B cell (primary cell): Measurements from ENCODE around the gene ZNF507. TPM values are rescaled to one million over a fixed set of nuclear protein-coding genes. Genes with fewer than 3 reads are reported as not detected.

Experiments used
- ATAC-seq: fragments of 200-7000 bp; cut with Tn5 transposase; one replicate; pipeline ENCODE4 v1.10.0; 2021; ENCODE audit warnings: low read depth, mild to moderate bottlenecking, moderate number of reproducible peaks, moderate library complexity
- CTCF ChIA-PET: fragments of 350-600 bp; sonication (Branson Sonifier 250); formaldehyde crosslinking; loops from one replicate; lab custom pipeline; 2021; ENCODE audit warnings: antibody characterized with exemption, inconsistent platforms; lab: Charles Lee
- POLR2A ChIA-PET: fragments of 350-600 bp; sonication (Branson Sonifier 250); formaldehyde crosslinking; loops from one replicate; lab custom pipeline; 2021; ENCODE audit warnings: antibody characterized with exemption; lab: Charles Lee
- DNase-seq: peaks from one replicate; pipeline ENCODE4 v3.0.0; 2013
- H2AFZ ChIP-seq: 2 replicates; pipeline ENCODE4 v1.6.1; 2012; ENCODE audit warnings: mild to moderate bottlenecking, low read depth, low read length; ENCODE audit not compliant: insufficient read depth, poor library complexity, severe bottlenecking
- H3K27ac ChIP-seq, 2 donors: 1 replicate in 1 of 2; 2 replicates in 1 of 2; pipeline ENCODE4 v1.5.1; 2012 to 2013; ENCODE audit warnings: low read length in 2 of 2, mild to moderate bottlenecking in 2 of 2, moderate library complexity in 1 of 2
- H3K27me3 ChIP-seq, 4 experiments: fragments of 200-600 bp in 1 of 4; sonication (generic) in 1 of 4; replicated peaks in 1 of 4; 1 replicate in 2 of 4; 2 replicates in 2 of 4; pipeline versions ENCODE4 v1.6.1 to v1.7.0; 2013 to 2016; ENCODE audit warnings: low read length in 3 of 4, mild to moderate bottlenecking in 2 of 4, mixed read lengths in 1 of 4, moderate library complexity in 1 of 4; ENCODE audit not compliant: insufficient read depth in 4 of 4, control insufficient read depth in 3 of 4; ENCODE audit errors: control extremely low read depth in 1 of 4
- H3K36me3 ChIP-seq, 2 experiments: replicated peaks in 1 of 2; 1 replicate in 1 of 2; 2 replicates in 1 of 2; pipeline versions ENCODE4 v1.6.1 to v1.7.1; 2013; ENCODE audit warnings: low read length in 1 of 2; ENCODE audit not compliant: insufficient read depth in 2 of 2, control insufficient read depth in 1 of 2; ENCODE audit errors: control extremely low read depth in 1 of 2, extremely low read depth in 1 of 2
- H3K4me1 ChIP-seq, 2 donors: fragments of 200-600 bp in 1 of 2; sonication (generic) in 1 of 2; 1 replicate in 1 of 2; 2 replicates in 1 of 2; pipeline versions ENCODE4 v1.5.1 to v1.6.1; 2013 to 2017; ENCODE audit warnings: low read length in 2 of 2; ENCODE audit not compliant: control insufficient read depth in 2 of 2, insufficient read depth in 2 of 2
- H3K4me2 ChIP-seq: replicated peaks from 2 replicates; pipeline ENCODE3; 2012; ENCODE audit warnings: mild to moderate bottlenecking, low read depth, low read length; ENCODE audit not compliant: poor library complexity, severe bottlenecking
- H3K4me3 ChIP-seq, 5 experiments: fragments of 200-600 bp in 1 of 5; sonication (generic) in 1 of 5; 1 replicate in 3 of 5; 2 replicates in 2 of 5; pipeline versions ENCODE4 v1.5.1 to v1.7.0; 2011 to 2016; ENCODE audit warnings: low read length in 4 of 5, mild to moderate bottlenecking in 4 of 5, low read depth in 2 of 5, control low read depth in 1 of 5, moderate library complexity in 1 of 5; ENCODE audit not compliant: insufficient read depth in 1 of 5; ENCODE audit errors: control extremely low read depth in 1 of 5, extremely low read depth in 1 of 5
- H3K79me2 ChIP-seq: fragments of 200-600 bp; sonication (generic); one replicate; pipeline ENCODE4 v1.6.0; 2016; ENCODE audit warnings: low read length; ENCODE audit not compliant: control insufficient read depth, insufficient read depth
- H3K9ac ChIP-seq: fragments of 200-600 bp; sonication (generic); 2 replicates; pipeline ENCODE4 v1.6.1; 2017; ENCODE audit warnings: mild to moderate bottlenecking, low read length, moderate library complexity
- H3K9me3 ChIP-seq, 3 donors: one replicate each; pipeline versions ENCODE4 v1.6.1 to v1.7.1; 2013; ENCODE audit warnings: low read length in 2 of 3; ENCODE audit not compliant: control insufficient read depth in 2 of 3, insufficient read depth in 1 of 3; ENCODE audit errors: control extremely low read depth in 1 of 3
- H4K20me1 ChIP-seq: 2 replicates; pipeline ENCODE4 v1.6.0; 2012; ENCODE audit warnings: mild to moderate bottlenecking, low read length; ENCODE audit not compliant: insufficient read depth, control insufficient read depth, poor library complexity, severe bottlenecking
- H3K27ac Mint-ChIP-seq: one replicate; pipeline ENCODE4 v1.8.0; 2021; ENCODE audit warnings: mixed read lengths
- H3K27me3 Mint-ChIP-seq: one replicate; pipeline ENCODE4 v1.8.0; 2021; ENCODE audit warnings: mixed read lengths
- H3K4me1 Mint-ChIP-seq: one replicate; pipeline ENCODE4 v1.8.0; 2021; ENCODE audit warnings: mixed read lengths
- H3K4me3 Mint-ChIP-seq: one replicate; pipeline ENCODE4 v1.8.0; 2021; ENCODE audit warnings: mixed read lengths
- H3K9me3 Mint-ChIP-seq: one replicate; pipeline ENCODE4 v1.8.0; 2022; ENCODE audit warnings: mixed read lengths; ENCODE audit not compliant: insufficient read depth
- EZH2 ChIP-seq: IDR thresholded peaks from 2 replicates; pipeline ENCODE4 v1.6.1; 2012; ENCODE audit warnings: borderline replicate concordance, low read depth, mild to moderate bottlenecking, moderate library complexity, low read length; ENCODE audit not compliant: insufficient read depth, poor library complexity, severe bottlenecking
- WGBS: methylation state at CpG from one replicate; pipeline ENCODE4 v1.1.5; 2013; ENCODE audit warnings: missing lambda C conversion rate; ENCODE audit not compliant: insufficient coverage; 5-methylcytosine and 5-hydroxymethylcytosine counted together
- intact Hi-C: fragments of 100-400 bp; cut with micrococcal nuclease; formaldehyde crosslinking; loops from one replicate; pipeline ENCODE4 v1.10.0; 2022
- polyA plus RNA-seq: library from polyadenylated mRNA; depleted of rRNA; stranded (reverse); fragments of >200 nt; gene quantifications from 2 replicates; pipeline ENCODE4 v1.2.3, GENCODE V29; 2012
- total RNA-seq, 2 donors: library from RNA; stranded (reverse); fragments of 120-200 nt in 1 of 2; gene quantifications; 1 replicate in 1 of 2; 2 replicates in 1 of 2; pipeline versions ENCODE4 v1.2.3 to v1.2.4, GENCODE V29; 2013 to 2022
- TF ChIP-seq, protein P1 (sequence below): fragments of 200-600 bp; IDR thresholded peaks from one replicate; pipeline ENCODE4 v1.8.0; 2022; ENCODE audit warnings: antibody characterized with exemption, mild to moderate bottlenecking

Gene ZNF507
- total and polyA plus RNA-seq, 2 donors (not counting 1 experiment from before 2014, with no cell fraction given), result 13.6 to 38.6 TPM

DNA sequence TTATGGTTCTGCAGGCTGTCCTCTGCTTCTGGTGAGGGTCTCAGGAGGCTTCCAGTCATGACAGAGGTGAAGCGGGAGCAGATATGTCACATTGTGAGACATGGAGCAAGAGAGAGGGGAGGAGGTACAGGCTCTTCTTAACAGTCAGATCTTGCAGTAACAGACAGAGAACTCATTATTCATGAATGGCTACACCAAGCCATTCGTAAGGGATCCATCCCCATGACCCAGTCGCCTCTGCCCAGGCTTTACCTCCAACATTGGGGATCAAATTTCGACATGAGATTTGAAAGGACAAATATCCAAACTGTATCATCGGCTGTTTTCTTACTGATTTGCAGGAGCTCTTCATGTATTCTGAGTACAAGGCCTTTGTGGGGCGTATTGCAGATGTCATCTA lies 21.7 kb downstream of the ZNF507 start:
- H3K27me3 Mint-ChIP-seq, result no peaks in the 10 kb centered on the region
- Histone ChIP-seq H2AFZ (no peak overlapping the region), H3K27ac (no peak overlapping the region), H3K27me3 (no peaks in the 10 kb centered on the region), H4K20me1 (peaks cover 75% of the 10 kb centered on the region), H3K4me2 (no peak overlapping the region), H3K4me1 (no peaks in the 10 kb centered on the region), H3K36me3 (peaks cover 5 to 85% of the 10 kb centered on the region in 2 experiments), H3K79me2 (peaks cover 53% of the 10 kb centered on the region), H3K4me3 (no peak overlapping the region), H3K9ac (no peak overlapping the region), H3K9me3 (no peaks in the 10 kb centered on the region)
- 80% methylated on average over 5 of the region's 6 CpGs for WGBS
- no peak overlapping the region for H3K4me3 Mint-ChIP-seq
- peaks cover 22% of the 10 kb centered on the region for H3K4me1 Mint-ChIP-seq
- DNase-seq, result no peak
- CTCF ChIA-PET, result no interaction called here
- H3K9me3 Mint-ChIP-seq, result no peaks in the 10 kb centered on the region
- TF ChIP-seq, protein P1, sequence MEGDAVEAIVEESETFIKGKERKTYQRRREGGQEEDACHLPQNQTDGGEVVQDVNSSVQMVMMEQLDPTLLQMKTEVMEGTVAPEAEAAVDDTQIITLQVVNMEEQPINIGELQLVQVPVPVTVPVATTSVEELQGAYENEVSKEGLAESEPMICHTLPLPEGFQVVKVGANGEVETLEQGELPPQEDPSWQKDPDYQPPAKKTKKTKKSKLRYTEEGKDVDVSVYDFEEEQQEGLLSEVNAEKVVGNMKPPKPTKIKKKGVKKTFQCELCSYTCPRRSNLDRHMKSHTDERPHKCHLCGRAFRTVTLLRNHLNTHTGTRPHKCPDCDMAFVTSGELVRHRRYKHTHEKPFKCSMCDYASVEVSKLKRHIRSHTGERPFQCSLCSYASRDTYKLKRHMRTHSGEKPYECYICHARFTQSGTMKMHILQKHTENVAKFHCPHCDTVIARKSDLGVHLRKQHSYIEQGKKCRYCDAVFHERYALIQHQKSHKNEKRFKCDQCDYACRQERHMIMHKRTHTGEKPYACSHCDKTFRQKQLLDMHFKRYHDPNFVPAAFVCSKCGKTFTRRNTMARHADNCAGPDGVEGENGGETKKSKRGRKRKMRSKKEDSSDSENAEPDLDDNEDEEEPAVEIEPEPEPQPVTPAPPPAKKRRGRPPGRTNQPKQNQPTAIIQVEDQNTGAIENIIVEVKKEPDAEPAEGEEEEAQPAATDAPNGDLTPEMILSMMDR, result no peak
- TF ChIP-seq EZH2, result no peak
- POLR2A ChIA-PET, result no interaction called here
- intact Hi-C loops, result no loop called here
- H3K27ac Mint-ChIP-seq, result no peak overlapping the region
- no peak for ATAC-seq

DNA sequence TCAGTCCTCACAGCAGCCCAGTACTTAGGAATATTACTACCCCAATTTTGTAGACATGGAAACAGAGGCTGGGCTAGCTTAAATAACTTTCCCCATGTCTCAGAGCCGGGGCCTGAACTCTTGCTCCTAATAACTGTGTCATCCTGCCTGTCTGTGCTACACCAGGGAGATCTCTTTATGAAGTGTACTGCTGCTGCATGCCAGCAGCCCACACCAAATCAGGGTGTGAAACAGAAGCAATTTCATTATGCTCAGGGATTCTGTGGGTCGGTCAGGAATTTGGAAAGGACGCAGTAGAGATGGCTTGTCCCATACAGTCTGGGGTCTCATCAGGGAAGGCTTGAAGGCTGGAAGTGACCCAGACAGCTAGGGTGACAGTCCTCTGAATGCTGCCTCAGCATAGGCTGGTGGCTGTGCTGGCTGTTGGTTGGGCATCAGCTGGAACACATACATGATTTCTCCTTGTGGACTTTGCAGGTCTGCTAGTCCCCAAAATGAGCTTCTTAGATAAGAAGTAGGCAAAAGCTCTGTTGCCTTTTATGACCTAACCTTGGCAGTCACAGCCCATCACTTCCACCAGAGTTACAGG lies 22.6 kb downstream of the ZNF507 start:
- no peak overlapping the region for H2AFZ ChIP-seq
- no peaks in the 10 kb centered on the region for H3K27me3 Mint-ChIP-seq
- H3K9me3 Mint-ChIP-seq, result no peaks in the 10 kb centered on the region
- no peak overlapping the region for H3K27ac ChIP-seq
- no peak for TF ChIP-seq EZH2
- TF ChIP-seq, protein P1, result no peak
- peaks cover 7 to 85% of the 10 kb centered on the region in 2 experiments for H3K36me3 ChIP-seq
- H3K9me3 ChIP-seq, result peaks cover 0 to 8% (median 4%) of the 10 kb centered on the region in 3 donors
- H3K4me1 ChIP-seq, result no peaks in the 10 kb centered on the region
- intact Hi-C loops, result no loop called here
- H3K9ac ChIP-seq, result no peak overlapping the region
- ChIA-PET CTCF (interaction anchor here (0.9 kb wide), 1 partner anchor 12 kb away, joined by 3 read pairs; no protein-coding TSS in a partner anchor), POLR2A (no interaction called here)
- H3K4me3 ChIP-seq, result no peak overlapping the region
- H3K79me2 ChIP-seq, result peaks cover 46% of the 10 kb centered on the region
- no peak for DNase-seq
- no peak overlapping the region for H3K4me2 ChIP-seq
- no peak overlapping the region for H3K27ac Mint-ChIP-seq
- no peak for ATAC-seq
- H3K4me1 Mint-ChIP-seq, result peaks cover 18% of the 10 kb centered on the region
- no peak overlapping the region for H3K4me3 Mint-ChIP-seq
- peaks cover 67% of the 10 kb centered on the region for H4K20me1 ChIP-seq
- no peaks in the 10 kb centered on the region for H3K27me3 ChIP-seq
- 94% methylated on average over 3 of the region's 3 CpGs for WGBS
